ENCODE data around the gene NEO1. TPM values are rescaled to one million over a fixed set of nuclear protein-coding genes. Genes with fewer than 3 reads are reported as not detected.

NEO1 gene
- total and polyA plus RNA-seq, 2 of the 13 experiments (the other 11 are each of a cell fraction or from before 2014, with no cell fraction given), result 8.4 to 11.0 TPM

- TF ChIP-seq HBP1 (CRISPR knock-in tag; IDR thresholded peaks at IDR 0.05; ENCODE audit: low read depth), result peak; percentile 82; the same call in 1 of the 2 replicates
- TF ChIP-seq RFXAP (CRISPR knock-in tag; IDR thresholded peaks at IDR 0.05; ENCODE audit: borderline replicate concordance), result no peak
- peak; percentile 65; the same call in 1 of the 2 replicates for TF ChIP-seq ETV6 (CRISPR knock-in tag; conservative IDR thresholded peaks at IDR 0.05)
- no peak for TF ChIP-seq ZNF512 (CRISPR knock-in tag; IDR thresholded peaks at IDR 0.05)
- TF ChIP-seq SIX4 (CRISPR knock-in tag; IDR thresholded peaks at IDR 0.05), result peak; percentile 71; the same call in 1 of the 2 replicates
- TF ChIP-seq CSRNP2 (CRISPR knock-in tag; conservative IDR thresholded peaks at IDR 0.05; ENCODE audit: low read depth), result no peak
- TF ChIP-seq ZNF530 (CRISPR knock-in tag; IDR thresholded peaks at IDR 0.05; ENCODE audit: low read depth), result 0 out of 2 replicates have a peak, but pooled peaks have one; percentile 60
- TF ChIP-seq JDP2 (CRISPR knock-in tag; IDR thresholded peaks at IDR 0.05; ENCODE audit: borderline replicate concordance), result no peak; the same call in 1 of the 2 replicates
- 0 out of 2 replicates have a peak, but pooled peaks have one; percentile 27 for TF ChIP-seq ZNF773 (CRISPR knock-in tag; IDR thresholded peaks at IDR 0.05; ENCODE audit: borderline replicate concordance)
- TF ChIP-seq ZBTB25 (CRISPR knock-in tag; IDR thresholded peaks at IDR 0.05), result 0 out of 2 replicates have a peak, but pooled peaks have one; percentile 60
- no peak for TF ChIP-seq ATRX (CRISPR knock-in tag; IDR thresholded peaks at IDR 0.05; ENCODE audit: borderline replicate concordance)
- TF ChIP-seq CHCHD3 (CRISPR knock-in tag; IDR thresholded peaks at IDR 0.05), result 0 out of 2 replicates have a peak, but pooled peaks have one; percentile 45
- peak; percentile 72; the same call in 1 of the 2 replicates for TF ChIP-seq PBX3 (CRISPR knock-in tag; IDR thresholded peaks at IDR 0.05; ENCODE audit: borderline replicate concordance)
- no peak for TF ChIP-seq ZXDC (CRISPR knock-in tag; IDR thresholded peaks at IDR 0.05)
- TF ChIP-seq TOE1 (CRISPR knock-in tag; IDR thresholded peaks at IDR 0.05), result no peak
- TF ChIP-seq ADNP (CRISPR knock-in tag; IDR thresholded peaks at IDR 0.05), result no peak
- peak; percentile 70; the same call in 1 of the 2 replicates for TF ChIP-seq CSRNP1 (CRISPR knock-in tag; IDR thresholded peaks at IDR 0.05)
These were observed 294.6 kb downstream of the NEO1 start (continued) for GRCh38 chr15:73346735-73347312.
